Non-pigmented ciliary epithelial cell (primary cell): Measurements from ENCODE around the gene MICU2.

Source experiments
- DNase-seq: peaks from one replicate; pipeline ENCODE4 v3.0.0-alpha.2; 2010; ENCODE audit warnings: low read depth

Gene MICU2

GRCh38 chr13:21544515-21544914, 59.5 kb downstream of the MICU2 start:
- no peak for DNase-seq

DNA sequence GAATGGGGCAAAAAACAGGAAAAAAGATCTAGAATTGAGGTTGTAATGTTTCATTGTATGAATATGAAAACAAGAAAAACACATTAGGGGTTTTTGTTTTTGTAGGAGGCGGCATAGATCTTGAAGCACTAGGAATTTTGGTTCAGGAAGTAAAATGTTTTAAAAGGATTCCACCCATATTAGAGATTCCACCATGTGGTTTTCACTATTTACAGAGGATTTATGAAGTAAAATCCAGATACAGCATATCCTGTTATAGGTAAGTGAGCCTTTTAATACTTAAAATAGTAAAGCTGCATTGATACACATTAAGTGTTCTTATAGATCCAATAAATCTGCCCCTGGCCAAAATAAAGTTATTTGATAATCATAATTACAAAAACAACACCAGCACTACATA, 61.4 kb downstream of the MICU2 start:
- DNase-seq = no peak

GRCh38 chr13:21541980-21542379, 62.0 kb downstream of the MICU2 start:
- DNase-seq = no peak

GRCh38 chr13:21541271-21541670, 62.7 kb downstream of the MICU2 start:
- DNase-seq = no peak

- DNase-seq = no peak
Measured at GRCh38 chr13:21539687-21540086, 64.3 kb downstream of the MICU2 start.

DNA sequence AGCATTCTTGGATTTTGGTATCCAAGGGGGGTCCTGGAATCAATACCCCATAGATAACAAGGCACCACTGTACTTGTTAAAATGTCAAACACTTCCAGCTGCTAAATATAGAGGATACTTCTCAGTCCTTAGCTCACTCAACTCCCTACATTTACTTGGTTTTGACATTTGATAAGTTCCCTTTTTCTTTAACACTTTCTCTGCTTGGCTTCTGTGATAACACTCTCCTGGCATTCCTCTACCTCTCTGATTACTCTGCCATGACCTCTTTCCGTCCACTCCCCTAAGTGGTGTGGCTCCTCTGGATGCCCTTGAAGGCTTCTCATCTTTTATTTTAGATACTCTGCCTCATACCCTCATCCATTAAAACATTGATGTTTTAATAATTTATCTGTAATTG, 65.2 kb downstream of the MICU2 start:
- DNase-seq = no peak

GRCh38 chr13:21538280-21538679, 65.7 kb downstream of the MICU2 start:
- no peak for DNase-seq

DNA sequence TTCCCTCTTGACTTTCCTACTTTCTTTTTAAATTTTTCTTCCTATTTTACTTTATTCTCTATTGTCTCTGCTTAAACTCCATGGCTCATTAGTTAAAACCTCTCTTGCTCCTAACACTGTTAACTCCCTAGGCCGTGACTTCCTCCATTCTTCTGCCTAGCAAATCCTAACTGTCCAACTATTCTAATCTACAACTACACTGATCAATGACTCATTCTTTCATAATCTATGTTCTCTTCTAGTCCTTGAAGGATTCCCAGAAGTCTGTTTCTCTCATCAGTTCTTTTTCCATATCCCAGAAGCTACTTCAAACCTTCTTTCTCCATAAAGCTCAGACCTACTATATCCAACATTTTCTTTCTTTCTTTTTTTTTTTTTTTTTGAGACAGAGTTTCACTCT, 66.9 kb downstream of the MICU2 start:
- DNase-seq = no peak

DNA sequence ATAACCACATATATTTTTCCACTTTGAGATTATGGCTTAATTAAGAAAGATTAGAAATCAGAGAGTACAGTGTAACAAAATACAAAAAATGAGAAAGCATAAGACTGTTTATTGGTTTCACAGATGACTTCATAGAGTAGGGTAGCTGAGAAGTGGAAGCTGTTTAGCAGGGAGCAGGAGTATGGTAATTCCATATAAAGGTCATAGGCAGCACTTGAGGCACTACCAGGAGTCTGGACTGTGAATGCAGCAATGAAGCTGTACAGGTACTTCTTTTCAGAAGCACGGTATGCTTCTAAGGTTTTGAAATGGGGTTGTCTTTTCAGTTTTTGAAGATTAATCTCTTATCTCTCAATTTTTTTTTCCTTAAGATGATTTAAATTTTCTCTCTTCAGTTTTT, 69.2 kb downstream of the MICU2 start:
- no peak for DNase-seq

DNA sequence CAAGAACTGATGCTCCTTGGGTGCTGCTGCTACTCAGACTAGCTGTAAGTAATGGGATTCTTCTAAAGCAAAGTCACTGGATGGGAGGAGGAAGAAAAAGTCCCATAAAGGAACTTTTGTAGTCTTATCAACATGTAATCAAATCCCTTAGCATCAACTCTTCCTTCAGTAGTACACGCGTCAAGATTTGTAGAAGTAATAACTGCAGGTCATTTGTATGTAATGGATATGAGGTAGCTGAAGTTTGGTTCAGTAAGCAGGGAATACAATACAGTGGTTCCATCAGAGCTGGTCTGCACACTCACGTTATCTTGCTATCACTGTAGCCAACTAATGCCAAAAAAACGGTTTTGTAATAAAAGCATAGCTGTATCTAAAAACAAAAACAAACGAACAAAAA, 72.5 kb downstream of the MICU2 start:
- no peak for DNase-seq

DNA sequence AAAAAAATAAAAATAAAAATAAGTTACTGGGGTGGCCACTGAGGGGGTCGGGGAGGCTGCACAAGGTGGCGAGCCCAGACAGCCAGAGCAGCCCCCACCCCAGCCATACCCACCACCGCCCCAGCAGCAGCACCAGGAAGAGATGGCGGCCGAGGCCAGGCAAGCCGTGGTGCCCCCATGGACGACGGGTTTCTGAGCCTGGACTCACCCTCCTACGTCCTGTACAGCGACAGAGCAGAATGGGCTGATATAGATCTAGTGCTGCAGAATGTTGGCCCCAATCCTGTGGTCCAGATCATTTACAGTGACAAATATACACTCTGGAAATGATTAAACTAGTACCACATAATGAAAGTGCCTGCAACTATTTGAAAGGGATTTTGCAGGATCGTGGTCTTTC, 73.3 kb downstream of the MICU2 start:
- DNase-seq = no peak

DNA sequence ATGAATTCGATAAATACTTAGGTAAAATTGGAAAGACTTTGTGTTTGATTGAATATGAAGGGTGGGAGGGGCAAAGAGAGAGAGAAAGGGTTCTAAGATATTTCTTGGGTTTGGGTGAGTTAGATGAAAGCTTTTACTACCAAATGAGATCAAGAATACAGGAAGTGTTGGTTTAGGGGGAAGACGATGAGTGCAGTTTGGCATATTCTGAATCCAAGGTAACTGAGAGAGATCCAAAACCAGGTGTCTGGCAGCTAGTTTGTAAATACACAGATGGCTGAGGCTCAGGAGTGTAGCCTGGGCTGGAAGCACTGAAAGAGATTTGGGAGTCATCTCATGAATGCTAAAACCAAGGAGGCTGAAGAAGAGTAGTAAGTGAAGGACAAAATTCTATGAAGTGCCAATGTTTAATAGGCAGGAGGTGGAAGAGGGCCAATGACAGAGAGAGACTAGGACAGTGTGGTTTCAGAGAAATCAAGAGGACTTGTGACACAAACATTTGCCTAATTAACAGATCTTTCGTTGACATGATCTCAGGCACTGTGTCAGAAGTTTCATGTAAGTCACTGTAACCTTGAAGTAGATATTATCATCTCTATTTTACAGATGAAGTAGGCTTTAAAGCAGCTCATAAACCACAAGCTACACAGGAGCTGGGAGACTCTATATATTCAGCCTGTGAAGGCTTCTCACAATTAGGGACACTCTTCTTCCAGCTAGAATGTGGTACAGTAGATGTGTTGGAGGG, 74.7 kb downstream of the MICU2 start:
- DNase-seq = no peak

- DNase-seq = peak; percentile 73
Measured at GRCh38 chr13:21528616-21529015, 75.4 kb downstream of the MICU2 start.

GRCh38 chr13:21526707-21527540, 77.0 kb downstream of the MICU2 start:
- no peak for DNase-seq

GRCh38 chr13:21522847-21523246, 81.1 kb downstream of the MICU2 start:
- no peak for DNase-seq

- DNase-seq = no peak
Measured at GRCh38 chr13:21522130-21522529, 81.8 kb downstream of the MICU2 start.

DNA sequence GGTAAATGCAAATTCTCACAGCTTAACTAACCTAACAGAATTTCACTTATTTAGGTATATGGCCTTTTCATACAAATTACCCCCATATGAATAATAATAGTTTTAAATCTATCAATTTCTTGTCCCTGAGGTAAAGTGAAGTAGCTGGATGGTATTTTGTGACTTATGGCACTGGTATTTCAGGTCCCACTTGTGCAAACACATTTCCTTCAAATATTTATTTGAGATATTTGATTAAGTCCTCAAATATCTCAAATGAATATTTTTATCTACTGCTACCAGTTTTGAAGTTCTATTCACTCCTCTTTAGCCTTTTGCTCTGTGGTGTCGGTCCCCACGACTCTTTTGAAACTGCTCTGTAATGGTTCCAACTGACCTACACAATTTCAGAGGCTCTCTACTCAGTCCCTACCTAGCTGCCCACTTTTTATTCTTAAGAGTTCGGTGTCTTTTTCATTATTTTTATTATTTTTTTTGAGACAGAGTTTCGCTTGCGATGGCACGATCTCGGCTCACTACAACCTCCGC, 85.3 kb downstream of the MICU2 start:
- no peak for DNase-seq

GRCh38 chr13:21517576-21517975, 86.4 kb downstream of the MICU2 start:
- DNase-seq = no peak

GRCh38 chr13:21516805-21517204, 87.2 kb downstream of the MICU2 start:
- DNase-seq = no peak

DNA sequence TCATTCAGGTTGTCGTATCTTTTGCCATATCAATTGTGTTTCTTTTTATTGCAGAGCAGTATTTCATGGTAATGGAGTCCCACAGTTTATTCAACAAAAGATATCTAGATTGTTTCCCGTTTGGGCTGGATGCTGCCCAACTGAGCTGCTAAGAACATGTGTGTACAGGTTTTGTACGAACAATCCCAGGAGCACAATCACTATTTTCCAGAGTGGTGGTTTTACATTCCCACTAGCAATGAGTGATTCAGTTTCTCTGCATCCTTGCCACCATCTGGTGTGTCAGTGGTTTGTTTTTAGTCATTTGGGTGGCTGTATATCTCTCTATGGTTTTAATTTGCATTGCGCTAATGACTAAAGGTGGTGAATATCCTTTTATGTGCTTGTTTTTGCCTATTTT, 92.1 kb downstream of the MICU2 start:
- peak; percentile 20 for DNase-seq

GRCh38 chr13:21504379-21504778, 99.6 kb downstream of the MICU2 start:
- DNase-seq = no peak

DNA sequence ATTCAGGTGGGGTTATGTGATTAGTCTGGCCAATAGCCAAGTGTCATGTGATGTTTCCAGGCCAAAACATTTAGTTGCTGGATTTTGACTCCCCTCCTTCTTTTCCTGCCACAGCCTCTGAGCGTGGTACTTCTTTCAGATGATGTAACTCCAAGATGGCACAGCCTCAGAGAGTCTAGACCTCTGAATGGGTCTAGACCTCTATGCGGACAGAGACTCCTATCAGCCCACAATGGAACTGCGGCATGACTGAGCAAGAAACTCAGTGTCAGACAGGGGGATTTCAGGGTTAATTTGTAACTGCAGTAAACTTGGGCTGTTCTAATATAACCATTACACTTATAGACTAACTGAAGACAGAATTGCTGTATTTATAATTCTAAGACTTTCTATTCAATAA, 102.3 kb downstream of the MICU2 start:
- no peak for DNase-seq

DNA sequence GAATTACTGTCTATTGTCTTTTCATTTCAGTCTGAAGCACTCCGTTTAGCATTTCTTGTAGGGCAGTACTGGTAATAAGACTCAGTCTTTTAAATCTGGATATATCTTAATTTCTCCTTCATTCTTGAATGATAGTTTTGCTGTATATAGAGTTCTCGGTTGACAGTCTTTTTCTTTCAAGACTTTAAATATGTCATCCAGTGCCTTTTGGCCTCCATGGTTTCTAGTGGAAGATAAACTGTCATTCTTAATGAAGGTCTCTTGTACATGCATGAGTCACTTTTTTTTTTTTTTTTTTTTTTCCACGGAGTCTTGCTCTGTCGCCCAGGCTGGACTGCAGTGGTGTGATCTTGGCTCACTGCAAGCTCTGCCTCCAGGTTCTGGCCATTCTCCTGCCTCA, 117.6 kb downstream of the MICU2 start:
- no peak for DNase-seq
